Astrocyte (in vitro differentiated cells and primary cell): Measurements from ENCODE around the gene ZNF133.

ENCODE experiments used
- EZH2 ChIP-seq: IDR thresholded peaks from 2 replicates; pipeline ENCODE4 v1.6.1; 2012; ENCODE audit warnings: mild to moderate bottlenecking, low read length, inconsistent platforms; ENCODE audit not compliant: insufficient read depth
- TF ChIP-seq, protein P1 (sequence below): IDR thresholded peaks from 2 replicates; pipeline ENCODE4 v1.5.1; 2011; ENCODE audit warnings: low read depth, mild to moderate bottlenecking, inconsistent platforms, low read length, moderate library complexity; ENCODE audit not compliant: insufficient read depth

GRCh38 chr20:18254615-18255014, 33.7 kb upstream of the ZNF133 start:
- TF ChIP-seq, protein P1, sequence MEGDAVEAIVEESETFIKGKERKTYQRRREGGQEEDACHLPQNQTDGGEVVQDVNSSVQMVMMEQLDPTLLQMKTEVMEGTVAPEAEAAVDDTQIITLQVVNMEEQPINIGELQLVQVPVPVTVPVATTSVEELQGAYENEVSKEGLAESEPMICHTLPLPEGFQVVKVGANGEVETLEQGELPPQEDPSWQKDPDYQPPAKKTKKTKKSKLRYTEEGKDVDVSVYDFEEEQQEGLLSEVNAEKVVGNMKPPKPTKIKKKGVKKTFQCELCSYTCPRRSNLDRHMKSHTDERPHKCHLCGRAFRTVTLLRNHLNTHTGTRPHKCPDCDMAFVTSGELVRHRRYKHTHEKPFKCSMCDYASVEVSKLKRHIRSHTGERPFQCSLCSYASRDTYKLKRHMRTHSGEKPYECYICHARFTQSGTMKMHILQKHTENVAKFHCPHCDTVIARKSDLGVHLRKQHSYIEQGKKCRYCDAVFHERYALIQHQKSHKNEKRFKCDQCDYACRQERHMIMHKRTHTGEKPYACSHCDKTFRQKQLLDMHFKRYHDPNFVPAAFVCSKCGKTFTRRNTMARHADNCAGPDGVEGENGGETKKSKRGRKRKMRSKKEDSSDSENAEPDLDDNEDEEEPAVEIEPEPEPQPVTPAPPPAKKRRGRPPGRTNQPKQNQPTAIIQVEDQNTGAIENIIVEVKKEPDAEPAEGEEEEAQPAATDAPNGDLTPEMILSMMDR: no peak
- no peak for TF ChIP-seq EZH2
